ENCODE data around the gene MEPE. TPM values are rescaled to one million over a fixed set of nuclear protein-coding genes. Genes with fewer than 3 reads are reported as not detected.

The MEPE gene, protein sequence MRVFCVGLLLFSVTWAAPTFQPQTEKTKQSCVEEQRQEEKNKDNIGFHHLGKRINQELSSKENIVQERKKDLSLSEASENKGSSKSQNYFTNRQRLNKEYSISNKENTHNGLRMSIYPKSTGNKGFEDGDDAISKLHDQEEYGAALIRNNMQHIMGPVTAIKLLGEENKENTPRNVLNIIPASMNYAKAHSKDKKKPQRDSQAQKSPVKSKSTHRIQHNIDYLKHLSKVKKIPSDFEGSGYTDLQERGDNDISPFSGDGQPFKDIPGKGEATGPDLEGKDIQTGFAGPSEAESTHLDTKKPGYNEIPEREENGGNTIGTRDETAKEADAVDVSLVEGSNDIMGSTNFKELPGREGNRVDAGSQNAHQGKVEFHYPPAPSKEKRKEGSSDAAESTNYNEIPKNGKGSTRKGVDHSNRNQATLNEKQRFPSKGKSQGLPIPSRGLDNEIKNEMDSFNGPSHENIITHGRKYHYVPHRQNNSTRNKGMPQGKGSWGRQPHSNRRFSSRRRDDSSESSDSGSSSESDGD
- not detected for total RNA-seq

DNA sequence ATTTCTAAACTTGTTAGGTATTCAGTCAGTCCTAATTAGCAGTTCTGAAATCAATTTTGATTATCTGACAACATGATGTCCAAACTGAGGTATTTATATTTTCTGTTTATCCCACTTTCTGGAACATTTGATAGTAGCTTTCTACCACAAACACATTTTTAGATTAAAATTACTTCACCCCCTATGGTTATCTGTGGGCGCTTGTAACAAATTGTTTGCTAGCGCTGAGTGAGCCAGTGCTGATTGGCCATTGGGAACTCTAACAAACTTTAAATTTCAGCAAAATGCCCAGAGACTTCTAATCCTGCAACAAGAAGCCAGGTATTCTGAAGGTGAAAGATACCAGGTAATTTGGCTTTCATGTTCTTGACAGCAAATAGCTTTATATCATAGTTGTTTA lies at the start of gene MEPE:
TSS of gene MEPE (plus strand) at position 301 of the 400 bp plus-strand sequence. CDS start 1,746 bp downstream, outside the sequence.
- TF ChIP-seq, protein P1, sequence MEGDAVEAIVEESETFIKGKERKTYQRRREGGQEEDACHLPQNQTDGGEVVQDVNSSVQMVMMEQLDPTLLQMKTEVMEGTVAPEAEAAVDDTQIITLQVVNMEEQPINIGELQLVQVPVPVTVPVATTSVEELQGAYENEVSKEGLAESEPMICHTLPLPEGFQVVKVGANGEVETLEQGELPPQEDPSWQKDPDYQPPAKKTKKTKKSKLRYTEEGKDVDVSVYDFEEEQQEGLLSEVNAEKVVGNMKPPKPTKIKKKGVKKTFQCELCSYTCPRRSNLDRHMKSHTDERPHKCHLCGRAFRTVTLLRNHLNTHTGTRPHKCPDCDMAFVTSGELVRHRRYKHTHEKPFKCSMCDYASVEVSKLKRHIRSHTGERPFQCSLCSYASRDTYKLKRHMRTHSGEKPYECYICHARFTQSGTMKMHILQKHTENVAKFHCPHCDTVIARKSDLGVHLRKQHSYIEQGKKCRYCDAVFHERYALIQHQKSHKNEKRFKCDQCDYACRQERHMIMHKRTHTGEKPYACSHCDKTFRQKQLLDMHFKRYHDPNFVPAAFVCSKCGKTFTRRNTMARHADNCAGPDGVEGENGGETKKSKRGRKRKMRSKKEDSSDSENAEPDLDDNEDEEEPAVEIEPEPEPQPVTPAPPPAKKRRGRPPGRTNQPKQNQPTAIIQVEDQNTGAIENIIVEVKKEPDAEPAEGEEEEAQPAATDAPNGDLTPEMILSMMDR (IDR thresholded peaks at IDR 0.05; ENCODE audit: low read depth), result no peak

DNA sequence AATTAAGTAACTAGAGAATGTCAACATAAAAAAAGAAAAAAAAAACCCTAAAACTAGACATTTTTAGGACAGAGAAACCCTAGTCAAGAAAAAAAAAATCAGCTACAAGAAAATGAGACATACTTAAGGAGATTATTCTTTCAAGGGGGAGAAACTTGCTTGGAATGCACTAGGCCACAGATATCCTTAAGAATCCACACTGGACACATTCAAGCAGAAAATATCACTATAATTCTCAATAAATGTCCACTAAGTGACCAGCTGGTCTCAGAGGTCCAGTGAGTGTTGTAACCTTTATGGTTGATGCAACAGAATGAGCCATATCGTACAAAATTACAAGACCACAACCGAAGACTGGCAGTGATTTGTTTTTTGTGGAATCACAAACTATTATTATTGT lies 49.0 kb upstream of the MEPE start:
- TF ChIP-seq, protein P1 (IDR thresholded peaks at IDR 0.05; ENCODE audit: low read depth), result no peak

DNA sequence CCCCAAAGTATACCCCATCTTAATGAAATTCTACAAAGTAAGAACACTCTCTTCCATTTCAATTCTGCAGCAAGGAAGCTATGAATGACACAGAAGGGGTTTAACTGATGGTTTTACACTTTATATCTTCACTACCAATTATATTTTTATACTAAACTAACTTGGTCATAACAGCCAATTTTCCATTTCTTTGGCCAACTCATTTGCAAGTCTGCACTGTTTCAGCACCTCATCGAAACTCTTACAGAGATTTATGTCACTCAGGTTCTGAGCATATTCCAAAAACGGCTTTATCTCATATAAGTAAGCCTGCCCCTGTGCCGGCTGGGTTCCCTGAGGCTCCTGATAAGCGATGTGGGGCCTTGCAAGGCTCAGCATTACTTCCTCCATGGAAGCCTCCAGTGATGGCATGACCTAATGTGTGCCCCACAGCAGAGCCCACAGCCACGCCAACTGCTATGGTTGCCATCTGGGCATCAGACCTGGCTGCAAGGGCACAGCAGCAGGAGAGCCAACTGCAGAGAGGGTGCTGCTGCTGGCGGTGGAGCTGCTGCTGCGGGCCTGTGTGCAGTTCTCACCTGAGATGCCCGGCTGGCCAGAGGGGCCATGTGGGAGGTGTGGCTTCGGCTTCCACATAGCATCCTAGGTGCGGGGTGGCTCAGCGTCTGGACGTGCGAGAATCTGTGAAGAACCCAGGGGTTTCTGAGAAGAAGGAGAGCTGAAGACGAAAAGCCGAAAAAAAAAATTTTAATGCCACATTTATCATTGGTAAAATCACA lies 46.8 kb upstream of the MEPE start:
- TF ChIP-seq, protein P1 (IDR thresholded peaks at IDR 0.05; ENCODE audit: low read depth), result no peak

DNA sequence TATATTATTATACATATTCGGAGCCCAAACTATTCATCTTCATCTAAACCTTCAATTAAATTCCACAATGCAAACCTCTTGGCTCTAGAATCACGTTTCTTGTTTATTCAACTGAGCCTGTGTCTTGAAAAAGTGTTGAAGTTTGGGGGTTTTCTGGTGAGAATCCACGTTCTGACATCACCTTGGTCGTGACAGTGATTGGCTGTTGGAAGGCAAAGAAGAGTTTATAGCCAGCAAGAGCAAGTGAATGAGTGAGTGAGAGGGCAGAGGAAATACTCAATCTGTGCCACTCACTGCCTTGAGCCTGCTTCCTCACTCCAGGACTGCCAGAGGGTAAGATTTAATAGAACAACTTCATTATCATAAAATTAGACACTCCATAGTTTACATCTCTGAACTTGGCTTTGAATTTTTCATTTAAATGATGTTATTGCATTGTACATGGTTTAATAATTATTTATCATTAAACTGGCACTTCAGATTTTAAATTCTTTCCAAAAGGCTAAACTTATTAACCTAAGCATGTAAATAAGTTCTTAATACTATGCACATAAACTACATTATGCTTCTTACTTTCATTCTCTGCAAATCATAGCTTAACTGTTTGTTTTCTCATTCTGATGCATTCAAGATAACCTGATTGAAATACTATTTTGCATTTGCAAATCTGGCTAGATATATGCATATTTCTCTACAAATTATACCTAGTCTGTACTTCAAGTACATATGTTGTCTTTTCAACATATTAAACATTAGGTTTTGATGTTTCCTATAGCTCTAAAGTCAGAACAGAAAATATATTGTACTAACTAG lies 33.3 kb upstream of the MEPE start, which contains the start of gene IBSP:
TSS of gene IBSP (plus strand) at position 254 of the 813 bp plus-strand sequence. CDS start 2,808 bp downstream, outside the sequence.
- TF ChIP-seq, protein P1 (IDR thresholded peaks at IDR 0.05; ENCODE audit: low read depth), result no peak

DNA sequence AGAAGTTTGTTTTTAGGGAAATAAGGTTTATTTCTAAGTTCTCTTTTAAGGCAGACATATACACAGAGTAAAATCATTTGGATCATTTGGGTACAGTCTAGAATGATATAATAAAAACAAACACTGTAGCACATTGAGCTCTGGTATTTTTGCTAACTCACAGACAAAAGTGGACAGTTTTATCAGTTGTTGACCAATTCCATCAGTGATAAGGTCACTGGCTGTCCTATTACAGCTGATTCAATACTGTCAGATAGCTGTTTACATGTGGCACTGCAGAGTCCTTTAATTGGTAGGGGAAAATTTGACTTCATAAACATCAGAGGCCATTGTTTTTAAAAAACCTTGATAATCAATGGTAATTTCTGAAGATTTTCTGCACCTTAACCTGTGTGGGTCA lies 29.9 kb upstream of the MEPE start:
- TF ChIP-seq, protein P1 (IDR thresholded peaks at IDR 0.05; ENCODE audit: low read depth), result no peak

DNA sequence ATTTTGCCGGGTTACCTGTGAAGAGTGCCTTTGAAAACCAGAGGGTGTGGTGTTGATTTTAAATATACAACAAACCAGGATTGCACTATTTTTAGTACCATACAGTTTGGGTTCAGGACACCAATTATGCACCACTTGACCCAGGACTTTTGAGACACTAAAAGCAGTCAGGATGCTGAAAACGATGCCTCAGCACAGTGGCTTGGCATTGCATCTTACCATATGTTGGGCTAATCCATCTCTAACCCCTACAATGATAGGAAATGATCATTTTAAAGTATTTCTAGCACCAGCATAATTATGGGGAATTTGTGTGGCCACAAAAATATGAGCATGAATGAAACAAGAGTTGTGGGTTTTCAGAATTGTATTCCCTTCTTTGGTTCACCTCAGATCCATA lies 29.3 kb upstream of the MEPE start:
- TF ChIP-seq, protein P1 (IDR thresholded peaks at IDR 0.05; ENCODE audit: low read depth), result no peak

Measured in subcutaneous adipose tissue (tissue), 4 donors.